HG03025 (cell line): ENCODE results near the gene PDAP1.
"Not testable (repeated sequence)": the region's sequence is repeated elsewhere in the genome, so short reads cannot be mapped to it uniquely, and the experiment has no call there.

Experiments used
- ATAC-seq: cut with Tn5 transposase; IDR thresholded peaks from one replicate; pipeline ENCODE4 v1.9.1; 2021; ENCODE audit warnings: mild to moderate bottlenecking, moderate library complexity; ENCODE audit not compliant: unreplicated experiment, low FRiP score

The PDAP1 gene

GRCh38 chr7:99397297-99397983 is 11.0 kb downstream of the PDAP1 start:
- no peak for ATAC-seq

GRCh38 chr7:99396418-99397296 is 11.7 kb downstream of the PDAP1 start:
- no peak for ATAC-seq

- no peak for ATAC-seq
These were observed 12.6 kb downstream of the PDAP1 start for GRCh38 chr7:99395616-99396327.

- no peak for ATAC-seq
These were observed 14.3 kb downstream of the PDAP1 start for GRCh38 chr7:99394188-99394502.

- no peak for ATAC-seq
These were observed 14.8 kb downstream of the PDAP1 start for GRCh38 chr7:99393355-99394187.

GRCh38 chr7:99392659-99393354 is 15.6 kb downstream of the PDAP1 start:
- no peak for ATAC-seq

- no peak for ATAC-seq
These were observed 16.4 kb downstream of the PDAP1 start for GRCh38 chr7:99392046-99392445.

- ATAC-seq: no peak
These were observed 17.3 kb downstream of the PDAP1 start for GRCh38 chr7:99390941-99391602.

- no peak for ATAC-seq
These were observed 18.6 kb downstream of the PDAP1 start for GRCh38 chr7:99389772-99390171.

GRCh38 chr7:99387912-99388311 is 20.5 kb downstream of the PDAP1 start:
- no peak for ATAC-seq

GRCh38 chr7:99387239-99387635 is 21.2 kb downstream of the PDAP1 start:
- ATAC-seq: not testable (repeated sequence)

- ATAC-seq: no peak
These were observed 21.7 kb downstream of the PDAP1 start for GRCh38 chr7:99386584-99387238.

GRCh38 chr7:99385564-99385963 is 22.8 kb downstream of the PDAP1 start:
- ATAC-seq: no peak

GRCh38 chr7:99384523-99384922 is 23.9 kb downstream of the PDAP1 start:
- no peak for ATAC-seq

- no peak for ATAC-seq
These were observed 24.5 kb downstream of the PDAP1 start for GRCh38 chr7:99383791-99384370.

GRCh38 chr7:99383203-99383602 is 25.2 kb downstream of the PDAP1 start:
- no peak for ATAC-seq

GRCh38 chr7:99381664-99382075 is 26.7 kb downstream of the PDAP1 start:
- ATAC-seq: no peak

GRCh38 chr7:99380823-99381663 is 27.4 kb downstream of the PDAP1 start:
- peak; percentile 69 for ATAC-seq
